HG03135 (cell line): ENCODE measurements around the gene ME3.

Experiments
- ATAC-seq: cut with Tn5 transposase; IDR thresholded peaks from one replicate; pipeline ENCODE4 v1.9.1; 2021; ENCODE audit warnings: mild to moderate bottlenecking, moderate library complexity; ENCODE audit not compliant: unreplicated experiment

Gene ME3

GRCh38 chr11:86672007-86672621 is at the start of gene ME3:
TSS of gene ME3 (minus strand) at chr11:86672616.
- ATAC-seq = peak; percentile 48

GRCh38 chr11:86722006-86722405 is 49.6 kb upstream of the ME3 start:
- ATAC-seq = no peak

- no peak for ATAC-seq
Measured at GRCh38 chr11:86720546-86720945, 48.1 kb upstream of the ME3 start.

GRCh38 chr11:86719781-86720463 is 47.5 kb upstream of the ME3 start:
- no peak for ATAC-seq

GRCh38 chr11:86718999-86719398 is 46.6 kb upstream of the ME3 start:
- no peak for ATAC-seq

- ATAC-seq = no peak
Measured at GRCh38 chr11:86718521-86718920, 46.1 kb upstream of the ME3 start.

- no peak for ATAC-seq
Measured at GRCh38 chr11:86717817-86718501, 45.5 kb upstream of the ME3 start.

- no peak for ATAC-seq
Measured at GRCh38 chr11:86715611-86716010, 43.2 kb upstream of the ME3 start.

GRCh38 chr11:86713552-86713951 is 41.1 kb upstream of the ME3 start:
- no peak for ATAC-seq

- no peak for ATAC-seq
Measured at GRCh38 chr11:86710936-86711335, 38.5 kb upstream of the ME3 start.

- ATAC-seq = no peak
Measured at GRCh38 chr11:86708669-86709068, 36.3 kb upstream of the ME3 start.

- no peak for ATAC-seq
Measured at GRCh38 chr11:86706338-86707131, 34.1 kb upstream of the ME3 start.

- ATAC-seq = no peak
Measured at GRCh38 chr11:86704710-86705109, 32.3 kb upstream of the ME3 start.

GRCh38 chr11:86703987-86704386 is 31.6 kb upstream of the ME3 start:
- no peak for ATAC-seq

GRCh38 chr11:86702220-86702983 is 30.0 kb upstream of the ME3 start:
- no peak for ATAC-seq

GRCh38 chr11:86699040-86699791 is 26.8 kb upstream of the ME3 start:
- no peak for ATAC-seq

GRCh38 chr11:86698639-86699038 is 26.2 kb upstream of the ME3 start:
- ATAC-seq = no peak

- ATAC-seq = no peak
Measured at GRCh38 chr11:86696451-86696850, 24.0 kb upstream of the ME3 start.

GRCh38 chr11:86696004-86696403 is 23.6 kb upstream of the ME3 start:
- no peak for ATAC-seq

- ATAC-seq = no peak
Measured at GRCh38 chr11:86695373-86695772, 23.0 kb upstream of the ME3 start.
